Embryonic facial prominence (tissue), 1 donor: ENCODE measurements around the gene GNG12.
A peak's percentile ranks its signal among the peaks of the same experiment; 100 is the strongest.
"Not testable (repeated sequence)": the region's sequence is repeated elsewhere in the genome, so short reads cannot be mapped to it uniquely, and the experiment has no call there.

ENCODE experiments used
- DNase-seq: peaks from one replicate; pipeline ENCODE4 v3.0.0-alpha.2; 2016; ENCODE audit errors: extremely low spot score

Gene GNG12

GRCh38 chr1:67683316-67683715 is 150.0 kb downstream of the GNG12 start:
- no peak for DNase-seq

- DNase-seq = no peak
These were observed 150.5 kb downstream of the GNG12 start for GRCh38 chr1:67682659-67683197.

GRCh38 chr1:67680486-67680885 is 152.8 kb downstream of the GNG12 start:
- DNase-seq = no peak

- no peak for DNase-seq
These were observed 153.6 kb downstream of the GNG12 start for GRCh38 chr1:67679691-67680090.

GRCh38 chr1:67677930-67678329 is 155.3 kb downstream of the GNG12 start:
- no peak for DNase-seq

GRCh38 chr1:67677408-67677807 is 155.9 kb downstream of the GNG12 start:
- no peak for DNase-seq

GRCh38 chr1:67676946-67677345 is 156.3 kb downstream of the GNG12 start:
- DNase-seq = no peak

- DNase-seq = no peak
These were observed 157.0 kb downstream of the GNG12 start for GRCh38 chr1:67676287-67676686.

- no peak for DNase-seq
These were observed 157.5 kb downstream of the GNG12 start for GRCh38 chr1:67675800-67676199.

GRCh38 chr1:67674260-67675011 is 158.8 kb downstream of the GNG12 start:
- peak; percentile 71 for DNase-seq

GRCh38 chr1:67673468-67674201 is 159.6 kb downstream of the GNG12 start:
- DNase-seq = no peak

GRCh38 chr1:67672260-67672803 is 160.9 kb downstream of the GNG12 start:
- no peak for DNase-seq

GRCh38 chr1:67668660-67669059 is 164.6 kb downstream of the GNG12 start:
- DNase-seq = no peak

- DNase-seq = no peak
These were observed 166.6 kb downstream of the GNG12 start for GRCh38 chr1:67666636-67667035.

- not testable (repeated sequence) for DNase-seq
These were observed 168.0 kb downstream of the GNG12 start for GRCh38 chr1:67665307-67665706.

GRCh38 chr1:67664048-67664447 is 169.2 kb downstream of the GNG12 start:
- no peak for DNase-seq

GRCh38 chr1:67662884-67663283 is 170.4 kb downstream of the GNG12 start:
- no peak for DNase-seq

GRCh38 chr1:67659229-67659628 is 174.0 kb downstream of the GNG12 start:
- DNase-seq = no peak

- DNase-seq = not testable (repeated sequence)
These were observed 176.1 kb downstream of the GNG12 start for GRCh38 chr1:67657152-67657551.

GRCh38 chr1:67655581-67655980 is 177.7 kb downstream of the GNG12 start:
- DNase-seq = no peak

- DNase-seq = no peak
These were observed 180.0 kb downstream of the GNG12 start for GRCh38 chr1:67653304-67653703.

- no peak for DNase-seq
These were observed 180.5 kb downstream of the GNG12 start for GRCh38 chr1:67652800-67653199.
